Measurements from ENCODE around the gene TMUB1.

TMUB1 gene

GRCh38 chr7:151102991-151103390 is 19.7 kb upstream of the TMUB1 start:
- H3K36me3 Mint-ChIP-seq (ENCODE audit: low read depth), result peaks cover 9% of the 10 kb centered on the region
- H3K4me1 Mint-ChIP-seq, result no peaks in the 10 kb centered on the region
- H3K9me3 Mint-ChIP-seq, result no peaks in the 10 kb centered on the region
- TF ChIP-seq CTCF (IDR thresholded peaks at IDR 0.05; ENCODE audit: unreplicated experiment in 3 of 3), result no peak
- H3K4me3 Mint-ChIP-seq, result no peak overlapping the region
- H3K27me3 Mint-ChIP-seq (ENCODE audit: low read depth), result no peaks in the 10 kb centered on the region
- no peak overlapping the region for H3K27ac Mint-ChIP-seq

GRCh38 chr7:151101621-151102396 is 18.5 kb upstream of the TMUB1 start:
- Mint-ChIP-seq H3K4me1 (no peaks in the 10 kb centered on the region), H3K4me3 (no peak overlapping the region), H3K9me3 (no peaks in the 10 kb centered on the region), H3K27me3 (ENCODE audit: low read depth) (no peaks in the 10 kb centered on the region), H3K27ac (no peak overlapping the region), H3K36me3 (ENCODE audit: low read depth) (peaks cover 9% of the 10 kb centered on the region)
- no peak for TF ChIP-seq CTCF (IDR thresholded peaks at IDR 0.05; ENCODE audit: unreplicated experiment in 3 of 3)

- Mint-ChIP-seq H3K4me1 (no peaks in the 10 kb centered on the region), H3K36me3 (ENCODE audit: low read depth) (peaks cover 9% of the 10 kb centered on the region), H3K9me3 (no peaks in the 10 kb centered on the region), H3K4me3 (no peak overlapping the region), H3K27me3 (ENCODE audit: low read depth) (no peaks in the 10 kb centered on the region), H3K27ac (no peak overlapping the region)
- TF ChIP-seq CTCF (IDR thresholded peaks at IDR 0.05; ENCODE audit: unreplicated experiment in 3 of 3), result no peak
Observed at GRCh38 chr7:151100921-151101320, 17.6 kb upstream of the TMUB1 start.

GRCh38 chr7:151099486-151100211 is 16.4 kb upstream of the TMUB1 start:
- Mint-ChIP-seq H3K9me3 (no peaks in the 10 kb centered on the region), H3K27ac (no peak overlapping the region), H3K27me3 (ENCODE audit: low read depth) (no peaks in the 10 kb centered on the region), H3K4me1 (no peaks in the 10 kb centered on the region), H3K36me3 (ENCODE audit: low read depth) (peaks cover 6% of the 10 kb centered on the region), H3K4me3 (no peak overlapping the region)
- no peak for TF ChIP-seq CTCF (IDR thresholded peaks at IDR 0.05; ENCODE audit: unreplicated experiment in 3 of 3)

- H3K4me1 Mint-ChIP-seq, result peaks cover 8% of the 10 kb centered on the region
- no peaks in the 10 kb centered on the region for H3K36me3 Mint-ChIP-seq (ENCODE audit: low read depth)
- H3K27me3 Mint-ChIP-seq (ENCODE audit: low read depth), result peaks cover 4% of the 10 kb centered on the region
- TF ChIP-seq CTCF (IDR thresholded peaks at IDR 0.05; ENCODE audit: unreplicated experiment in 3 of 3), result no peak
- H3K4me3 Mint-ChIP-seq, result no peak overlapping the region
- H3K9me3 Mint-ChIP-seq, result no peaks in the 10 kb centered on the region
- H3K27ac Mint-ChIP-seq, result no peak overlapping the region
Observed at GRCh38 chr7:151095828-151096475, 12.7 kb upstream of the TMUB1 start.

All from nephron (organoid).